Heart left ventricle (tissue), 13 donors: Measurements from ENCODE around the gene NLRC5.

Source experiments
- CTCF ChIP-seq, 12 donors: fragments of 200-600 bp; sonication (generic) in 4 of 12; IDR thresholded peaks; one replicate each; pipeline versions ENCODE4 v1.5.0 to v1.8.0; 2018 to 2022; ENCODE audit warnings: antibody characterized with exemption in 12 of 12, mild to moderate bottlenecking in 5 of 12
- POLR2A ChIP-seq, 2 donors: fragments of 450-650 bp; IDR thresholded peaks; one replicate each; pipeline ENCODE4 v1.6.1; 2017; ENCODE audit warnings: antibody characterized with exemption in 2 of 2, mild to moderate bottlenecking in 2 of 2, moderate library complexity in 2 of 2
- donor health status: ischemic (EF 13 %, LVEDD 7.1; RV severe dilation, severe dysfunction).
- donor health status: DM: no; HTN: yes; CAD: no.
- donor health status: DM: no; HTN: no; CAD: no.
- donor health status: ischemic (EF 25% LVEDD 6.9; RV normal size, moderate dysfunction).
- donor health status: ischemic (EF 25% LVEDD 5.7; RV mildly dilated, moderate dysfunction).
- donor health status: ischemic (EF 35%, LVEDD 5.7; RV mildly dilated, moderate dysfunction).
- donor health status: nonischemic (EF 11% LVEDD 7.7; RV severe dilation, severe dysfunction).
- donor health status: DM: yes; HTN: yes; CAD: no.
- donor health status: PGD.
- donor health status: ischemic (EF 29% LVEDD 5.4; RV normal size, mild dysfunction).
- donor health status: nonischemic (EF 23%, LVEDD 6.1; RV moderate dilation, normal function).

- no peak for TF ChIP-seq CTCF (IDR thresholded peaks at IDR 0.05)
- TF ChIP-seq POLR2A (IDR thresholded peaks at IDR 0.05) = no peak
Measured at GRCh38 chr16:56960681-56961281, 28.6 kb upstream of the NLRC5 start.
